CD4-positive, alpha-beta T cell treated with Interleukin-12 subunit alpha and Interleukin-12 subunit beta, for 1 hour (primary cell): ENCODE results near the gene HSD17B14.
"Not testable (repeated sequence)": the region's sequence is repeated elsewhere in the genome, so short reads cannot be mapped to it uniquely, and the experiment has no call there.

Source experiments
- DNase-seq: peaks from one replicate; pipeline ENCODE4 v3.0.0-alpha.2; 2020

HSD17B14 gene

GRCh38 chr19:48836089-48837017, at the start of gene HSD17B14:
Gene HSD17B14 (minus strand): TSS chr19:48836491. CDS start chr19:48836411, 80 bp downstream.
- no peak for DNase-seq

GRCh38 chr19:48883726-48884125, 47.4 kb upstream of the HSD17B14 start:
- no peak for DNase-seq

- DNase-seq: peak; percentile 57
Observed at GRCh38 chr19:48881741-48882657, 45.7 kb upstream of the HSD17B14 start.

- DNase-seq: peak; percentile 24
Observed at GRCh38 chr19:48879696-48880095, 43.4 kb upstream of the HSD17B14 start.

GRCh38 chr19:48879025-48879637, 42.8 kb upstream of the HSD17B14 start:
- DNase-seq: peak; percentile 26

- DNase-seq: peak; percentile 50
Observed at GRCh38 chr19:48878196-48879024, 42.1 kb upstream of the HSD17B14 start.

GRCh38 chr19:48877855-48878195, 41.5 kb upstream of the HSD17B14 start:
- DNase-seq: peak; percentile 44

GRCh38 chr19:48876043-48876981, 40.0 kb upstream of the HSD17B14 start:
- DNase-seq: peak; percentile 55

GRCh38 chr19:48874303-48875135, 38.2 kb upstream of the HSD17B14 start:
- peak; percentile 36 for DNase-seq

GRCh38 chr19:48873476-48874302, 37.4 kb upstream of the HSD17B14 start:
- DNase-seq: peak; percentile 36

- peak; percentile 88 for DNase-seq
Observed at GRCh38 chr19:48872884-48873475, 36.7 kb upstream of the HSD17B14 start.

GRCh38 chr19:48872182-48872883, 36.0 kb upstream of the HSD17B14 start, which contains the start of gene PPP1R15A:
Gene PPP1R15A (plus strand): TSS chr19:48872421. CDS start chr19:48873234, 813 bp downstream.
- DNase-seq: peak; percentile 100

- DNase-seq: not testable (repeated sequence)
Observed at GRCh38 chr19:48871471-48872181, 35.3 kb upstream of the HSD17B14 start.

- DNase-seq: no peak
Observed at GRCh38 chr19:48870048-48870447, 33.8 kb upstream of the HSD17B14 start.

- no peak for DNase-seq
Observed at GRCh38 chr19:48868114-48868886, 32.0 kb upstream of the HSD17B14 start, which contains the start of gene PLEKHA4. Gene PLEKHA4 (minus strand): TSS chr19:48868617. CDS start chr19:48867620, 997 bp downstream.

GRCh38 chr19:48867746-48868113, 31.4 kb upstream of the HSD17B14 start:
- no peak for DNase-seq
